Thoracic aorta (tissue), 2 donors: Measurements from ENCODE around the gene KLHDC4. TPM values are rescaled to one million over a fixed set of nuclear protein-coding genes. Genes with fewer than 3 reads are reported as not detected.
"Not testable (repeated sequence)": the region's sequence is repeated elsewhere in the genome, so short reads cannot be mapped to it uniquely, and the experiment has no call there.

Experiments used
- ATAC-seq: fragments of 150-250 bp; one replicate; pipeline ENCODE4 v1.8.0; 2017; ENCODE audit warnings: low read depth; ENCODE audit not compliant: insufficient number of reproducible peaks, low FRiP score
- DNase-seq: peaks from one replicate; pipeline ENCODE4 v3.0.0-alpha.2; 2020; ENCODE audit warnings: low spot score
- H3K27ac ChIP-seq, 2 donors: fragments of 200-600 bp; sonication (generic); 1 replicate in 1 of 2; 2 replicates in 1 of 2; pipeline ENCODE4 v1.5.1; 2016; ENCODE audit warnings: mild to moderate bottlenecking in 2 of 2, moderate library complexity in 2 of 2
- H3K27me3 ChIP-seq: fragments of 200-600 bp; sonication (generic); replicated peaks from 2 replicates; pipeline ENCODE4 v1.6.0; 2016; ENCODE audit warnings: mild to moderate bottlenecking; ENCODE audit not compliant: insufficient read depth
- H3K36me3 ChIP-seq: fragments of 200-600 bp; sonication (generic); one replicate; pipeline ENCODE4 v1.5.1; 2016
- H3K4me1 ChIP-seq, 2 donors: fragments of 200-600 bp; sonication (generic); 1 replicate in 1 of 2; 2 replicates in 1 of 2; pipeline versions ENCODE4 v1.5.1 to v1.6.0; 2016; ENCODE audit warnings: low read depth in 2 of 2, mild to moderate bottlenecking in 1 of 2; ENCODE audit not compliant: control insufficient read depth in 1 of 2
- H3K4me3 ChIP-seq: fragments of 200-600 bp; sonication (generic); 2 replicates; pipeline ENCODE4 v1.5.1; 2016; ENCODE audit warnings: mild to moderate bottlenecking
- H3K9me3 ChIP-seq: fragments of 200-600 bp; sonication (generic); 2 replicates; pipeline ENCODE4 v1.5.1; 2016
- CTCF ChIP-seq: fragments of 200-600 bp; sonication (generic); IDR thresholded peaks from one replicate; pipeline ENCODE4 v1.5.1; 2019; ENCODE audit warnings: antibody characterized with exemption
- total RNA-seq, 2 donors: library from RNA; depleted of rRNA; stranded (reverse); fragments of >200 nt; gene quantifications; one replicate each; pipeline versions ENCODE4 v1.1.0 to v1.2.3, GENCODE V29; 2016

Gene KLHDC4
- total RNA-seq, 2 donors from 2014 or later: 33.4 to 61.4 TPM

GRCh38 chr16:87784812-87785211, 19.0 kb upstream of the KLHDC4 start:
- no peak overlapping the region for H3K4me3 ChIP-seq
- no peak overlapping the region for H3K27ac ChIP-seq
- no peaks in the 10 kb centered on the region for H3K27me3 ChIP-seq
- no peaks in the 10 kb centered on the region for H3K9me3 ChIP-seq
- no peak for DNase-seq
- H3K36me3 ChIP-seq: no peaks in the 10 kb centered on the region
- no peak for ATAC-seq
- H3K4me1 ChIP-seq: no peaks in the 10 kb centered on the region
- no peak for TF ChIP-seq CTCF

GRCh38 chr16:87782033-87782432, 16.2 kb upstream of the KLHDC4 start:
- H3K4me3 ChIP-seq: no peak overlapping the region
- H3K36me3 ChIP-seq: no peaks in the 10 kb centered on the region
- no peak overlapping the region for H3K27ac ChIP-seq
- no peaks in the 10 kb centered on the region for H3K27me3 ChIP-seq
- ATAC-seq: no peak
- no peak for TF ChIP-seq CTCF
- peaks cover 7 to 18% of the 10 kb centered on the region in 2 donors for H3K4me1 ChIP-seq
- no peaks in the 10 kb centered on the region for H3K9me3 ChIP-seq
- no peak for DNase-seq

GRCh38 chr16:87780385-87780989, 14.7 kb upstream of the KLHDC4 start:
- ATAC-seq (no peak), DNase-seq (no peak)
- Histone ChIP-seq H3K4me1 (peaks cover 7 to 18% of the 10 kb centered on the region in 2 donors), H3K9me3 (no peaks in the 10 kb centered on the region), H3K36me3 (no peaks in the 10 kb centered on the region), H3K27me3 (no peaks in the 10 kb centered on the region), H3K27ac (no peak overlapping the region), H3K4me3 (no peak overlapping the region)
- no peak for TF ChIP-seq CTCF

- Histone ChIP-seq H3K36me3 (no peaks in the 10 kb centered on the region), H3K9me3 (no peaks in the 10 kb centered on the region), H3K27ac (no peak overlapping the region), H3K27me3 (no peaks in the 10 kb centered on the region), H3K4me3 (no peak overlapping the region), H3K4me1 (peaks cover 7 to 18% of the 10 kb centered on the region in 2 donors)
- peak; percentile 96 for TF ChIP-seq CTCF
- peak; percentile 52 for DNase-seq
- ATAC-seq: peak; percentile 75
These were observed 13.2 kb upstream of the KLHDC4 start for GRCh38 chr16:87778830-87779579.

- H3K4me1 ChIP-seq: peaks cover 7 to 18% of the 10 kb centered on the region in 2 donors
- no peak overlapping the region for H3K4me3 ChIP-seq
- no peak overlapping the region for H3K27ac ChIP-seq
- TF ChIP-seq CTCF: no peak
- DNase-seq: no peak
- no peaks in the 10 kb centered on the region for H3K9me3 ChIP-seq
- no peaks in the 10 kb centered on the region for H3K36me3 ChIP-seq
- no peaks in the 10 kb centered on the region for H3K27me3 ChIP-seq
- no peak for ATAC-seq
These were observed 12.7 kb upstream of the KLHDC4 start for GRCh38 chr16:87778476-87778829.

- H3K4me3 ChIP-seq, H3K27me3 ChIP-seq, H3K9me3 ChIP-seq, H3K27ac ChIP-seq, H3K36me3 ChIP-seq, ATAC-seq, DNase-seq: not testable (repeated sequence)
- H3K4me1 ChIP-seq: peaks cover 7 to 15% of the 10 kb centered on the region in 2 donors
These were observed 8.1 kb upstream of the KLHDC4 start for GRCh38 chr16:87773836-87774235.

GRCh38 chr16:87767456-87767855, 1.7 kb upstream of the KLHDC4 start:
- peaks cover 12 to 25% of the 10 kb centered on the region in 2 donors for H3K4me1 ChIP-seq
- H3K27me3 ChIP-seq, H3K9me3 ChIP-seq, H3K4me3 ChIP-seq, H3K36me3 ChIP-seq, H3K27ac ChIP-seq, ATAC-seq, DNase-seq: not testable (repeated sequence)
